ENCODE results near the gene RABGEF1.
"Not testable (repeated sequence)": the region's sequence is repeated elsewhere in the genome, so short reads cannot be mapped to it uniquely, and the experiment has no call there.

Gene RABGEF1

DNA sequence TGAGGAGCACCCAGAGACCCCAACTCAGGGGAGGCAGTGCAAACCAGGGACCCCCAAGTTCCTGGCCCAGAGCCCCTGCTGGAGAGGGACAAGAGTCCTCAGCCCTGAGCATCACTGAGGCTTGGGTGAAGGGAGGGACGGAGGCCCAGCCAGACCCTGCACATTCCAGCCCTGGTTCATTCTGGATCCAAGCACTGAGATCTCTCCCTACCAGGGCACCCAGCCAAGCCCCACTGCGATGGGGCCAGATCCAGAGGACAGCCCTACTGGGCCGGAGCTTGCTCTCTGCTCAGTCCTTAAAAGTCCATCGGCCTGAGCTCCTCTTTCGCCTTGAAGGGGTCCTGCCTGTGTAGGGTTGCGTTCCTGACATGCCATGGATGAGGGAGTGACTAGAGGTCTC, 40.5 kb upstream of the RABGEF1 start:
- H3K27ac ChIP-seq: no peak overlapping the region
- no peak for TF ChIP-seq ZFX (IDR thresholded peaks at IDR 0.05)
- TF ChIP-seq, protein P1, sequence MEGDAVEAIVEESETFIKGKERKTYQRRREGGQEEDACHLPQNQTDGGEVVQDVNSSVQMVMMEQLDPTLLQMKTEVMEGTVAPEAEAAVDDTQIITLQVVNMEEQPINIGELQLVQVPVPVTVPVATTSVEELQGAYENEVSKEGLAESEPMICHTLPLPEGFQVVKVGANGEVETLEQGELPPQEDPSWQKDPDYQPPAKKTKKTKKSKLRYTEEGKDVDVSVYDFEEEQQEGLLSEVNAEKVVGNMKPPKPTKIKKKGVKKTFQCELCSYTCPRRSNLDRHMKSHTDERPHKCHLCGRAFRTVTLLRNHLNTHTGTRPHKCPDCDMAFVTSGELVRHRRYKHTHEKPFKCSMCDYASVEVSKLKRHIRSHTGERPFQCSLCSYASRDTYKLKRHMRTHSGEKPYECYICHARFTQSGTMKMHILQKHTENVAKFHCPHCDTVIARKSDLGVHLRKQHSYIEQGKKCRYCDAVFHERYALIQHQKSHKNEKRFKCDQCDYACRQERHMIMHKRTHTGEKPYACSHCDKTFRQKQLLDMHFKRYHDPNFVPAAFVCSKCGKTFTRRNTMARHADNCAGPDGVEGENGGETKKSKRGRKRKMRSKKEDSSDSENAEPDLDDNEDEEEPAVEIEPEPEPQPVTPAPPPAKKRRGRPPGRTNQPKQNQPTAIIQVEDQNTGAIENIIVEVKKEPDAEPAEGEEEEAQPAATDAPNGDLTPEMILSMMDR (conservative IDR thresholded peaks at IDR 0.05): no peak

DNA sequence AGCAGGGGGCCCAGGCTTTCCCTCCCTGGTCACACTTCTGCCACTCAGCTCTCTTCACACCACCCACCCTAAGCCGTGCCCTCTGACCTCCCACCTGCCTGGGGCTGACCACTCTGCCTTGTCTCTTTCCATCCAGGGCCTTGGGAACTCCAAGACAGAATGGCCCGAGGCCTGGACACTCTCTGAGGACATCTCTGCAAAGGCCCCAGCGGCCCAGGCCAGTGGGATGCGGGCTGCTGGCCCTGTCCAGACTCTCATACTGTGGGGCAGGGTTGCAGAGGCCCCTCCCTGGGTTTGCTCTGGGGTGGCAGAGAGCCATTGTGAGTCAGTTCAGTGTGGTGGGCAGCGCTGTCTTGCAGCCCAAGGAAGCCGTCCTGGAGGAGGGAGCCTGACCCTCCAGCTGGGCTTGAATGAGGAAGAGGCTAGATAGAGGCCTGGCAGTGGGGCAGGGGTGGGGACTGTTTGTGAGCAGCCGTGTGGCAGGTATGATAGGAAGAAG, 39.9 kb upstream of the RABGEF1 start:
- no peak overlapping the region for H3K27ac ChIP-seq
- TF ChIP-seq, protein P1 (conservative IDR thresholded peaks at IDR 0.05): no peak
- no peak for TF ChIP-seq ZFX (IDR thresholded peaks at IDR 0.05)

DNA sequence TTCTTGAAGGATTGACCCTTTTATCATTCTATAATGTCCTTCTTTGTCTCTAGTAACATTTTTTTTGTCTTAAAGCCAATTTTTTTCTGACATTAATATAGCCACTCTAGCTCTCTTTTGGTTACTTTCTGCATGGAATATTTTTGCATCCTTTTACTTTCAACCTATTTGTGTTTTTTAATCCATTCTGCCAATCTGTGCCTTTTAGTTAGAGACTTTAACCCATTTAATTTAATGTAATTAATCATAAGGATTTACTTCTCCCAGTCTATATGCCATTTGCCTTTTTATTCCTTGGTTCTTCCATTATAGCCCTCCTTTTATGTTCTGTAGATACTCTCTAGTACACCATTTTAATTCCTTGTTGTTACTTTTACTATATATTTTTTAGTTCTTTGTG, 32.7 kb upstream of the RABGEF1 start:
- no peak for TF ChIP-seq ZFX (IDR thresholded peaks at IDR 0.05)
- TF ChIP-seq, protein P1 (conservative IDR thresholded peaks at IDR 0.05): no peak
- H3K27ac ChIP-seq: no peak overlapping the region

DNA sequence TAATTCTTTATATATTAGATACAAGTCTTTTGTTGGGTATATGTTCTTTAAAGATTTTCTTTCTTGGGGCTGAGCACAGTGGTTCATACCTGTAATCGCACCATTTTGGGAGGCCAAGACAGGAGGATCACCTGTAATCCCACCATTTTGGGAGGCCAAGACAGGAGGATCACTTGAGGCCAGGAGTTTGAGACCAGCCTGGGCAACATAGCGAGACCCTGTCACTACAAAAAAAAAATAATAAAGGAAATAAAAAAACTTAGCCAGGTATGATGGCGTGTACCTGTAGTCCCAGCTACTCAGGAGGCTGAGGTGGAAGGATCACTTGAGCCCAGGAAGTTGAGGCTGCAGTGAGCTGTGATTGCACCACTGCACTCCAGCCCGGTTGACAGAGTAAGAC, 29.8 kb upstream of the RABGEF1 start:
- not testable (repeated sequence) for H3K27ac ChIP-seq

DNA sequence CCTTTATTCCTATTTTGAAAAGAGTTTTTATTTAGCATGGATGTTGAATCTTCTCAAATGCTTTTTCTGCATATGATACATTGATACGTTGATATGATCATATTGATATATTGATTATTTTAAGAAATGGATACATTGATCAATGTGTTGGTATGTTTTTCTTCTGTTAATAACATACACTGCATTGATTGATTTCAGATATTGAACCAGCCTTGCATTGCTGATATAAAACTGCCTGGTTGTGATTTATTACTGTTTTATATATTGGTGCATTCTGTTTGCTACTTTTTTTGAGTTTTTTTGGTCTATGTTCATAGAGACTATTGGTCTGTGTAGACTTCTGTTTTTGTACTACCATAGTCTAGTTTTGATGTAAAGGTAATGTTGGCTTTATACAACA, 26.8 kb upstream of the RABGEF1 start:
- H3K27ac ChIP-seq: no peak overlapping the region
- TF ChIP-seq, protein P1 (conservative IDR thresholded peaks at IDR 0.05): no peak
- TF ChIP-seq ZFX (IDR thresholded peaks at IDR 0.05): no peak

DNA sequence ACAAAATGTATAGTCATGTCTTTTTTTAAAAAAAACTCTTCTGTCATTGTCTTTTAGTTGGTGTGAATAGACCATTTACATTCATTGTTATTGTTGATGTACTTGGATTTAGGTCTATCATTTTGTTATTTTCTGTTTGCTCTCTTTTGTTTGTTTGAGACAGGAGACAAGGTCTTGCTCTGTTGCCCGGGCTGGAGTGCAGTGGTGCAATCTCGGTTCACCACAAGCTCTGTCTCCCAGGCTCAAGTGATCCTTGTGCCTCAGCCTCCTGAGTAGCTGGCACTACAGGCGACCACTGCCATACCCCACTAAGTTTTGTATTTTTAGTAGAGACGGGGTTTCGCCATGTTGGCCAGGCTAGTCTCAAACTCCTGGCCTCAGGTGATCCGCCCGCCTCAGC, 23.9 kb upstream of the RABGEF1 start:
- H3K27ac ChIP-seq: not testable (repeated sequence)

DNA sequence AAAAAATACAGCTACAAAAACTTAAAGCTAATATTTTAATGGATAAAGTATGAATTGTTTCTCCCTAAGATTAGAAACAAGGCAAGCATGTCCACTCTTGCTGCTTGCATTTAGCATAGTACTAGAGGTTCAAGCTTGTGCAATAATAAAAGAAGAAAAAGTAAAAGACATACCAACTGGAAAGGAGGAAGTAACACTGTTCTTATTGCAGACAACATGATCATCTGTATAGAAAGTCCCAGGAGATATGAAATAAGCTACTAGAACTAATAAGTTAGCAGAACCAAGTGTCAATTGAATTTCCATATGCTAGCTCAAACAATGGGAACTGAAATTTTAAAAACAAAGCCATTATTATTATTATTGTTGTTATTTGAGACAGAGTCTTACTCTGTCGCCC, 20.0 kb upstream of the RABGEF1 start:
- H3K27ac ChIP-seq: no peak overlapping the region
- TF ChIP-seq, protein P1 (conservative IDR thresholded peaks at IDR 0.05): no peak
- TF ChIP-seq ZFX (IDR thresholded peaks at IDR 0.05): no peak

DNA sequence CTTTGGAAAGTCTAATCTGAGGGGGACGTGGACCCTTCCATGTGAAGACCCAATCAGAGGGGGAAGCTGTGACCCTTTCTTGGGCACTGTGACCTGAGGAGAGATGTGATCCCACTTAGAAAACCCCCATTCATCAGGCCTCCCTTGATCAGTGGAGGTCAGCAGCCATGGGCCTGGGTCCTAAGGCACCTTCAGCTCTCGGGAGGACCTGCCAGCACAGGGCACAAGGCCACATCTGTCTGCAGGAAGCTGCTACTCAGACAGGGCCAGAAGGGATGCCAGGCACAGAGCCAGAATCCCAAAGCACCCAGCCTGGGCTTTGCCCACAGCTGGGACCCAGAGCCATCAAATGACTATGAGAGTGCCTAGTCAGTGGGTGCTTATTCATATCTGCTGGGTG, 14.7 kb upstream of the RABGEF1 start:
- TF ChIP-seq, protein P1 (conservative IDR thresholded peaks at IDR 0.05): no peak
- TF ChIP-seq ZFX (IDR thresholded peaks at IDR 0.05): no peak
- no peak overlapping the region for H3K27ac ChIP-seq

DNA sequence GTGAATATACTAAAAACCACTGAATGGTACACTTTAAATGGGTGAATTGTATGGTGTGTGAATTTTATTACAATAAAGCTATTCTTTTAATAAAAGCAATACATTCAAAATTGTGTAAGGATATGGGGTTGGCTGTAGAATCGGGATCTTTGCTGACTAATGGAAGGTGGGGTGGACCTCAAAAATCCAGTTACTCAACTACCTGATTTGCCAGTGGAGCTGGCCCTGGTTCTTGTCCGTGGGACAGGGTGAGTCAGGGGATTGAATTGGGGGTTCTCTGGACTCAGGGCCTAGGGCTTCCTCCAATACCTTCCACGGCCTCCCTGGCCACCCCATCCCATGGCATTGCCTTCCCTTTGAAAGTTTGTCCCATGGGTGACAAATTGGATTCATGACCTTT, 13.5 kb upstream of the RABGEF1 start:
- no peak overlapping the region for H3K27ac ChIP-seq
- TF ChIP-seq, protein P1 (conservative IDR thresholded peaks at IDR 0.05): no peak
- no peak for TF ChIP-seq ZFX (IDR thresholded peaks at IDR 0.05)
